Stimulated activated naive B cell treated with anti-CD40 and anti-IgM and Interleukin-4, amounts not matched to agents 10 μg/mL and 1 μg/mL and 100 μg/mL, for 72 hours (primary cell): Measurements from ENCODE around the gene CARD10.

Experiments used
- ATAC-seq, 2 donors: fragments of 150-1000 bp; cut with Tn5 transposase; replicated peaks; 2 replicates each; pipeline ENCODE4 v1.10.0; 2021; ENCODE audit warnings: moderate library complexity in 1 of 2
- DNase-seq: peaks from one replicate; pipeline ENCODE4 v3.0.0; 2021
- H3K27ac Mint-ChIP-seq: one replicate; pipeline ENCODE4 v1.8.0; 2022; ENCODE audit warnings: mild to moderate bottlenecking, mixed read lengths
- H3K27me3 Mint-ChIP-seq, 2 donors: one replicate each; pipeline ENCODE4 v1.8.0; 2022; ENCODE audit warnings: mixed read lengths in 2 of 2
- H3K36me3 Mint-ChIP-seq, 2 donors: one replicate each; pipeline ENCODE4 v1.8.0; 2022; ENCODE audit warnings: mixed read lengths in 2 of 2, mild to moderate bottlenecking in 1 of 2
- H3K4me1 Mint-ChIP-seq, 2 donors: one replicate each; pipeline ENCODE4 v1.8.0; 2022; ENCODE audit warnings: mixed read lengths in 2 of 2, mild to moderate bottlenecking in 1 of 2
- H3K4me3 Mint-ChIP-seq, 2 donors: one replicate each; pipeline ENCODE4 v1.8.0; 2022; ENCODE audit warnings: mild to moderate bottlenecking in 2 of 2, mixed read lengths in 2 of 2, moderate library complexity in 1 of 2
- H3K9me3 Mint-ChIP-seq, 2 donors: one replicate each; pipeline ENCODE4 v1.8.0; 2022; ENCODE audit warnings: mixed read lengths in 2 of 2, mild to moderate bottlenecking in 1 of 2

The CARD10 gene

DNA sequence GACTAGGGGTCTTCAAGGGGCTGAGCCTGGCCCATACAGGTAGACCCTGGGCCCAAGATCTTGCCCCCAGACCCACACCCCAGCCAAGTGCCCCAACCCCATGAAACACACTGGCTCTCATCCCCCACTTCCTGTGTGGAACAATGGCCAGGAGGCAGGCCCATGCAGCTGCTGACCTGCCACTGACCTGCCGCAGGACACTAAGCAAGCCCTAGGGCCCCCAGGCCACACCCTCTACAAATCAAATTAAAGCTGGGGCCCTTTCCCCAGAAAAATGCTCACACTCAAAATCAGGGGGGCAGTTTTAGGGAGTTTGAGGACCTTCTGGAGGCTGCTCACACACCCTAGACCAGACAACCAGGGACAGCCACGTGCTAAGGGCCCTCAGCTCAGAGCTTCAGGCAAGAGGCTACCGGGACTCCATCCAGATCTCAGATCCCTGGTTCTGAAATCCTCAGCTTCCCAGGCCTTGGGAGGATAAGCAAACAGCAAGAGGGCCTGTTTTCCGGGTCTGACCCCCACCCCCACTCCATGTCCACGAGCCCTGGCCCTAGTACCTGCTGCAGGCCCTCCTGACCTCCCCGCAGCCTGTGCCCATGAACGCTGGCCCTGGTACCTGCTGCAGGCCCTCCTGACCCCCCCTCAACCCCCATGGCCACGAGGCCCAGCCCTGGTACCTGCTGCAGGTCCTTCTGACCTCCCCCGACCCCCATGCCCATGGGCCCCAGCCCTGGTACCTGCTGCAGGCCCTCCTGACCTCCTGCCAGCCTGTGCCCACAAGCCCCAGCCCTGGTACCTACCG, 10.0 kb downstream of the CARD10 start:
- Mint-ChIP-seq H3K4me3 (no peak overlapping the region), H3K9me3 (no peaks in the 10 kb centered on the region), H3K4me1 (no peaks in the 10 kb centered on the region), H3K27me3 (peaks cover 8 to 25% of the 10 kb centered on the region in 2 donors), H3K27ac (no peak overlapping the region), H3K36me3 (no peaks in the 10 kb centered on the region)
- ATAC-seq (no peak), DNase-seq (no peak)

DNA sequence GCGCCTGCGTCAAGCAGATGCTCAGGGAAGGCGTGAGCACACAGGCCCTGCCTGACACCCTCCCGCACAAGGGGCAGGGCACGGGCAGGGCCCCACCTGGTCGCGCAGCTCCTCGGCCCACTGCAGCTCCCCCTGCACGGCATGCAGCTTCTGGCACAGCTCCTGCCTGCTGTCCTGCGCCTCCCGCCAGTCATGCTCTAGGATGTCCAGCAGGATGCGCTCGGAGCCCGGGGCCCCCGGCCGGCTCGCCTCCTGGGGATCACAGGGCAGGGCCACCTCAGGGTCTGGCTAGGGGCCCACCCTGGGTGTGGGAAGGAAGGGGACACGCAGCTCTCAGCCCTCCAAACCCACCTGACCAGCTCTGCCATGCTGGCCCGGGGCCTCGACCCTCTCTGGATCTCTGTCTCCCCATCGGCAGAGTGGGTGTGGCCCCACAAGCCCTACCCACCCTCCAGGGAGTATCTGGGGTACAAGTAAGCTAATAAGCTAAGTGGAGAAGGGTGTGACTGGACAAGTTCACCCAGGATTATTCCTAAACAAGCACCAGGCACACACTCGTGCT, 10.7 kb downstream of the CARD10 start:
- no peaks in the 10 kb centered on the region for H3K4me1 Mint-ChIP-seq
- no peaks in the 10 kb centered on the region for H3K36me3 Mint-ChIP-seq
- H3K4me3 Mint-ChIP-seq: no peak overlapping the region
- DNase-seq (no peak), ATAC-seq (no peak)
- H3K27ac Mint-ChIP-seq: peak overlapping the region; percentile 33
- H3K9me3 Mint-ChIP-seq: no peaks in the 10 kb centered on the region
- peaks cover 7 to 22% of the 10 kb centered on the region in 2 donors for H3K27me3 Mint-ChIP-seq

DNA sequence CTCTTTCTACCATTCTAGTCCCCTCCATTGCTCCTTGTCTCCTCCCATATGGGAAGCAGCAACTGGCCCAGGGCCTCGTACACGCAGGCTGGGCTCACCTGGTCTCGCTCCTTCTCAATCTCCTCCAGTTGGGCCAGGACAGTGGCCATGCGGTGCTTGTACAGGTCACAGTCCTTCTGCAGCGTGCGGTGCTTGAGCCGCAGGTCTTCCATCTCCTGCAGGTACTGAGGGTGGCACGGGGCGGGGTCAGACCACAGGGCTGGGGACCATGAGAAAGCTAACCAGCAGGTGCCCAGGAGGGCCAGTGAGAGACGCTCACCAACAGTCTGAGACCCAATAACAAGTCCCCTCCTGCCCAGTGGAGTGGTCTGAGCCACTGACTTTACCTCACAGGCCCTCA, 11.5 kb downstream of the CARD10 start:
- Mint-ChIP-seq H3K4me3 (no peak overlapping the region), H3K27me3 (peaks cover 4 to 18% of the 10 kb centered on the region in 2 donors), H3K36me3 (no peaks in the 10 kb centered on the region), H3K27ac (no peak overlapping the region), H3K4me1 (no peaks in the 10 kb centered on the region), H3K9me3 (no peaks in the 10 kb centered on the region)
- DNase-seq (no peak), ATAC-seq (no peak)

DNA sequence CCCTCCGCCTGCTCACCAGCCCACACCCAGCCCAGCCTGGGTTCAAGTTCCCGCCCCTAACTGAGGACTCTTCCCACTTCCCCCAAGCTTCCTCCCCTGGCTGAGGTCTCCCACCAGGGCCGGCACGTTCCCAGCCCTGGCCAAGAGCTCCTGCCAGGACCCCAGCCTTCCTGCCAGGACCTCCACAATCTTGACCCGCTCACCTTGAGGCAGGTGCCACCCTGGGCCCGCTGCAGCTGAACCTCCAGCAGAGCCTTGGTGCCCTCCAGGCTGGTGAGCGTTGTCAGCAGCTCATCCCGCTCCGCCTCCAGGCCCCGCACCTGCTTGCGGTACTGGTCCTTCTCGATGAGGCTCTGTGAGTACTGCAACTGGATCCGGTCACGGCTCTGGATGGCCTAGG, 13.2 kb downstream of the CARD10 start:
- DNase-seq (no peak), ATAC-seq (no peak)
- H3K36me3 Mint-ChIP-seq: no peaks in the 10 kb centered on the region
- peaks cover 0 to 3% of the 10 kb centered on the region in 2 donors for H3K4me1 Mint-ChIP-seq
- H3K27me3 Mint-ChIP-seq: peaks cover 16 to 32% of the 10 kb centered on the region in 2 donors
- H3K27ac Mint-ChIP-seq: no peak overlapping the region
- no peak overlapping the region for H3K4me3 Mint-ChIP-seq
- no peaks in the 10 kb centered on the region for H3K9me3 Mint-ChIP-seq

DNA sequence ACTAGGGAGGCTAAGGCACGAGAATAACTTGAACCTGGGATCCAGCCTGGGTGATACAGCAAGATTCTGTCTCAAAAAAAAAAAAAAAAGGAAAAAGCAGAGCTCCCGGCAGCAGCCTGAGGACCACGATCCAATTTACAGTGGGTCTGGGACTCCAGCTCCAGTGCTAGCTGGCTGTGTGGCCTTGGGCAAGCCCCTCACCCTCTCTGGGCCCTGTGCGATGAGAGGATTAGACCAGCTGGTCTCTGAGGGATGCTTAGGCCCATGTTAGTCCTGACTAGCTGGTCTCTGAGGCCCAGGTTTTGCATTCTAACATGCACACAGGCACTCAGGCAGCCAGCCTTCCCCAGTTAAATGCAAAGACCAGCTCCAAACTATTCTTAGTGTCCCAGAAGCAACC, 13.7 kb downstream of the CARD10 start:
- Mint-ChIP-seq H3K9me3 (no peaks in the 10 kb centered on the region), H3K36me3 (no peaks in the 10 kb centered on the region), H3K4me1 (peaks cover 0 to 3% of the 10 kb centered on the region in 2 donors), H3K27ac (no peak overlapping the region), H3K27me3 (peaks cover 20 to 36% of the 10 kb centered on the region in 2 donors), H3K4me3 (no peak overlapping the region)
- DNase-seq (no peak), ATAC-seq (no peak)

DNA sequence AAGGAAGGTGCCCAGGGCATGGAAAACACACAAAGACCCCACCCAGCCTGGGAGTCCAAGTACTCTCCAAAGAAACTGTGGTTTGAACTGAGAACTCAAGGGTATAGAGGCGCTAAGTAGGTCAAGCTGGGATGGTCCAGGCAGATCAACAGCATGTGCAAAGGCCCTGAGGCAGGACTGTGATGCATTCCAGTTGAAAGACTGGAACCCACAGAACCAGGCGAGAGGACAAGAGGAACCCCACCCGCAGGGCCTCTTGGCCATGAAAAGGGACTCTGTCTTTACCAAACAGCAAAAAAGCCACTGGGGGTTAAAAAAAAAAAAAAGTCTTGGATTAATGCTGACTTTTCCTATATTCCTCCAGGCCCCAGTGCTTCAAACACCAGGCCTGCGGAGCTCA, 14.3 kb downstream of the CARD10 start:
- no peaks in the 10 kb centered on the region for H3K36me3 Mint-ChIP-seq
- H3K27ac Mint-ChIP-seq: no peak overlapping the region
- no peak for DNase-seq
- peaks cover 26 to 42% of the 10 kb centered on the region in 2 donors for H3K27me3 Mint-ChIP-seq
- ATAC-seq: no peak
- H3K4me1 Mint-ChIP-seq: peaks cover 0 to 3% of the 10 kb centered on the region in 2 donors
- H3K4me3 Mint-ChIP-seq: no peak overlapping the region
- H3K9me3 Mint-ChIP-seq: no peaks in the 10 kb centered on the region

DNA sequence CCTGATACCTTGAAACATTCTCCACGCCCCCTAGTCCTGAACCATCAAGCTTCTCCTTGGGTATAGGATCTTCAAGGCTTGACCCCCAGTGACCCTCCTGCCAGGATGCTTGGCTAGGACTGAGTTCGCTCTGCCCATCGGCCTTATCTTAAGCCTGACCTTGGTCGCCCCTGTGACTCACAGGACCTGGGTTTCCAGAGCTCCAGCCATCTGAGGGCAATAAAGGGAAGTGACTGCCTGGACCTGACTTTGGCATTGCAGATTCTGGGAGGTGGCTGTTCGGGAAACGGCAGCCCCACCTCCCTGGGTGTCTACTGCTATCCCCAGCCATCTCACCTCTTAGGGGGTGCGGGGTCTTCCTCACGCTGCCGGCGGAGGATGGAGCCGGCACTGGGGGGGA, 15.4 kb downstream of the CARD10 start:
- Mint-ChIP-seq H3K9me3 (no peaks in the 10 kb centered on the region), H3K4me1 (peaks cover 0 to 3% of the 10 kb centered on the region in 2 donors), H3K27ac (no peak overlapping the region), H3K27me3 (peaks cover 34 to 48% of the 10 kb centered on the region in 2 donors), H3K4me3 (no peak overlapping the region), H3K36me3 (no peaks in the 10 kb centered on the region)
- DNase-seq (no peak), ATAC-seq (no peak)

DNA sequence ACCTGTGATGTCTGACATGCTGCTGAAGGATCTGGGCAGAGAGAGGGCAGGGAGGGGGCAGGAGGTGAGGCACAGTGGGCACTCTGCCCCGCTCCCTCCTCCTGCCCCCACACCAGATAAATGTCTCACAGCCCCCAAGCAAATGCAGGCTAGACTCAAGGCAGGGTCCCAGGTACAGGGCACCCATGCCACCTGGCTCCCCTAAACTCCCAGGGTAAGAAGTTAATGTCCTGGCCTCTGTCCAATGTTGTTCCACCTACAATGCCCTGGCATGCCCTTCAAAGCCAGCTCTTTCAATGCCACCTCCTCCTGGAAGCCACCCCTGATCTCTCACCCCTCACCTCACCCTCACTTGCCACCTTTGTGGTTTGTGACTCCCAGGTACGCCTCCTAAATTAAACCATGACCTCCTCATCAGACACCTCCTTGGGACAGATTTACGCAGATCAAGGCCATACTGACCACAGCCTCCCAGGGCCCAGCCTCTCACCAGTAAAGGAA, 16.0 kb downstream of the CARD10 start:
- H3K4me3 Mint-ChIP-seq: no peak overlapping the region
- ATAC-seq: no peak

DNA sequence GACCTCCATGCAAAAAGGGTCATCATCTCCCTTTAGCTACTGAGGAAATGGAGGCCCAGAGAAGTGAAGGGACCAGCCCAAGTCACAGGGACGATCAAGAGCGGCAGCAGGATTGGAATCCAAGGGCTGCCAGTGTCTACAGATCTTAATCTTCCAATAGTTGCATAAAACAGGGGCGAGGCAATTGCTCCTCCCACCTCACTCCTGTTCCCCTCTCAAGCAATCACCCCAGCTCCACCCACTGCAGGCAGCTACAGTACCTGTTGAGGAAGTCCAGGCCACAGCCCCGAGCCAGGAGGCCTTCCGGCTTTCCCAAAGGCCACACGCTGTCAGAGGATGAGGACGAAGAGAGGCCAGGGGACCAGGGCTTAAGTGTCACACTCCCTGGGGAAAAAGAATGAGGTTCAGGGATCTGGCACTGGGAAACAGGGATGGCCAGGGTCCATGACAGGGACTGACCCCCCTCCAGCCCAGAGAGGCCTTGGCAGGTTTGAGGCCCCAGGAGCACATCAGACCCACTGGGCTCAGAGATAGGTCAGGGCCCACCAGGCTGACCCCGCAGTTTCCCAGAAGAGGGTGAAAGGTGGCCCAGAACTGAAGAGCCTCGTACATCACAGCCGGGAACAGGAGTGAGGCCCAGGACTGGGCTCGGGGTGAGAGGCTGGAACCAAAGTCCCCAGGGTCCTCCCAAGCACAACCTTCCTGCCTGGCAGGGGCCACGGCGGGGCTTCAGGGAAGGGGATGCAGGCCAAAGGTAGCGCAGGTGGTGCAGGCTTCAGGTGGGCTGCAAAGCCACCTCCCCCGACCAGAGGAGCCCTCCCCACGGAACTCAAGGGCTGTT, 16.7 kb downstream of the CARD10 start:
- Mint-ChIP-seq H3K4me1 (peaks cover 3 to 8% of the 10 kb centered on the region in 2 donors), H3K9me3 (no peaks in the 10 kb centered on the region), H3K4me3 (no peak overlapping the region), H3K27ac (peak overlapping the region; percentile 52), H3K36me3 (no peaks in the 10 kb centered on the region), H3K27me3 (peaks cover 39 to 47% of the 10 kb centered on the region in 2 donors)
- ATAC-seq (no peak), DNase-seq (no peak)

More for the DNA sequence above, 16.0 kb downstream of the CARD10 start:
- no peak for DNase-seq
- Mint-ChIP-seq H3K4me1 (peaks cover 3 to 4% of the 10 kb centered on the region in 2 donors), H3K27ac (no peak overlapping the region), H3K9me3 (no peaks in the 10 kb centered on the region), H3K36me3 (no peaks in the 10 kb centered on the region), H3K27me3 (peaks cover 34 to 52% of the 10 kb centered on the region in 2 donors)

DNA sequence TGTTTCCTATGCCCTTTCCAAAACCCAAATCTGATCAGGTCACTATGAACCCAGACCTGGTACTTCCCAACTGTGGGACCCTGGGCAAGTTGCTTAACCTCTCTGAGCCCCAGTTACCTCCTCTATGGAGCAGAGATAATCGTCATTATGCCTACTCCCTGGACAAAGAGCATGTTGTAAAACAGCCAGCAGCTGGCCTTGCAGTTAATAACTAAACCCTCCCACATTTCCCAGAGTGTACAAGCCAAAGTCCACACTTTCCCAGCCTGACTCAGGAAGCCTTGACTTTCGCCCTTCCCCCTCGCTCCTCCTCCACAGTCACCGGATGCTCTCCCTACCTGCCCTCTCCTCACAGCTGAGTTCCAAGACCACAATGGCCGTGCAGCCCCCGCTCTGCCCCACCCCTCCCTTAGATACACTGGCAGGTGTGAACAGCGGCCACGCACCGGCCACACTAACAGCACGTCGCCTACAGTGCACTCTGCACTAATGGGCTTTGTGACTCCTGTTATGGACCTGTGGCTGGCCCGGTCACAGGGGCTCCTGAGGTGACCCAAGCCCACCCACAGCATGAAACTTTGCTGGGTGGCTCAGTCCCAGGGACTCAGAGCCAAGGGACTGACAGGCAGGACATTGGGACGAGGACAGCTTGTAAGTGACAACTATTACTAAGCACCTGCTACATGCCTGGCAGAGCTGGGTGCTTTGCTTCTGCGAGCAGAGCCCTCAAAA, 17.4 kb downstream of the CARD10 start:
- Mint-ChIP-seq H3K36me3 (no peaks in the 10 kb centered on the region), H3K27ac (no peak overlapping the region), H3K9me3 (no peaks in the 10 kb centered on the region), H3K4me3 (no peak overlapping the region), H3K27me3 (peaks cover 42 to 54% of the 10 kb centered on the region in 2 donors), H3K4me1 (peaks cover 3 to 8% of the 10 kb centered on the region in 2 donors)
- DNase-seq (no peak), ATAC-seq (no peak)

DNA sequence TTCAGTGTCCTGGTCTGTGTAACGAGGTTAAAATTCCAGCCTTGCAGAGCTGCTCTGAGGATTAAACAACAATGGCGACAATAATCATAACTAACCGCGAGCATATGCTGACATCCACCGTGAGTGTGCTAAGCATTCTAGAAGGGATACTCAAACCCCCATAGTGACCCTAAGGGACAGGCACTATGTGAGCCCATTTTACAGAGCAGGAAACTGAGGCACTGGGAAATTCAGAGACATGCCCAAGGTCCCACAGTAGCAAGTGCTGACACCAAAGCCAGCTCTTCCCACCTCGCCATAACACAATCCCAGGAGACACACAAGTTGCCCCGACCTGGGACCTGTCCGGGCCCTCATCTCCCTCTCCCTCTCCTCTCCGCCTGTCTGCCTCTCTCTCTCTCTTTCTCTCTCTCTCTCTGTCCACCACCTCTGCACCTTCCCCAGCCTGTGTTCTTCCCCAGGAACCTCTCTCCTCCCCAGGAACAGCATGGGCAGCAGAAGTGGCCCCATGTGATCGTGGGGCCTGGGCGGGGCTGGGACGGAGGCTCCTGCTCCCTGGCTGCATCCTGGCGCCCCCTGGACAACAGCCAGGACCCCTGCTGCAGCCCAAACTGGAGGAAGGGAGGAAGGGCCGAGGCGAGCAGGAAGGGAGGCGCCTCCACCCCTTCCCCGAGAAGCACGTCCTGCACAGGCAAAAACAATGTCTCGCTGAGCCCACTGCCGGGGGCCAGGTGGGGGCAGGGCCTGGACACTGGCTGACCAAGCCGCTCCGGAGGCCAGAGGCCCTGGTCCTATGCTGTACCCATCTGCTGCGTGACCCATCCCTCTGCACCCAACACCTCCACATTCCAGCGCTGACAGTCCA, 18.2 kb downstream of the CARD10 start:
- no peaks in the 10 kb centered on the region for H3K9me3 Mint-ChIP-seq
- ATAC-seq (no peak), DNase-seq (no peak)
- no peak overlapping the region for H3K4me3 Mint-ChIP-seq
- H3K4me1 Mint-ChIP-seq: peaks cover 3 to 8% of the 10 kb centered on the region in 2 donors
- no peak overlapping the region for H3K27ac Mint-ChIP-seq
- H3K27me3 Mint-ChIP-seq: peaks cover 44 to 55% of the 10 kb centered on the region in 2 donors
- H3K36me3 Mint-ChIP-seq: no peaks in the 10 kb centered on the region

DNA sequence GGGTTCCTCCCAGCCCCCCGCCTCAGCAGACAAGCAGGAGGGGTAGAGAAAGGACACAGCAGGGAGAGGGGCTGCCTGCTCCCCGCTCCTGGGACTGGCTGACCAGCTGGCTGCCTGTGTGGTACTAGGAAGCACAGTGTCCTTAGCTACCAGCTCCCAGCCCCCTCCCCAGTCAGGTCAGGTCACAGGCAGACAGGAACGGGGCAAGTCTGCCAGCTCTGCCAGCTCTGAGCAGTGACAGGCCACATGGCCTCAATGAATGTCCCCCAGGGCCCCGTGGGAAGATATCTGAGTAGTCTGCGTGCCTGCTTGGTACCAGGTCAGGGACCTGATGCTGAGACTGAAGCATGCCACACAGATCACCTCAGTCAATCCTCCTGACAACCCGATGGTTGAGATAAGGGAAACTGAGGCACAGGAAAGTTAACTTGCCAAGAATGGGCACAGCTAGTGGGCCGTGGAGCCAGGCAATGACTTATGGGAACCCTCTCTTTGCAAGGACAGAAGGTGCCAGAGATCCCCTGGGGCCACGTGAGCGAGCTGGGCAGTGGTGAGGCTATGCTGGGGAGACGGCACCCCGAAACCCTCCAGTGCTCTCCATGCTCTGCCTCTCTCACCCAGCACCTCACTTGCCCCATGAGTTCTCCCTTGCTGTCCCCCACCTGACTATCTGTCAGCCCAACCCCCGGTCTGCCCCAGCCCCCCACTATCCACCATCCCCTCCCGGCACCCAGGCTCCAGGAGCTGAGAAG, 19.2 kb downstream of the CARD10 start:
- no peak for DNase-seq
- no peak overlapping the region for H3K4me3 Mint-ChIP-seq
- no peaks in the 10 kb centered on the region for H3K9me3 Mint-ChIP-seq
- no peaks in the 10 kb centered on the region for H3K36me3 Mint-ChIP-seq
- H3K27me3 Mint-ChIP-seq: peaks cover 46 to 58% of the 10 kb centered on the region in 2 donors
- H3K27ac Mint-ChIP-seq: no peak overlapping the region
- peaks cover 3 to 8% of the 10 kb centered on the region in 2 donors for H3K4me1 Mint-ChIP-seq
- no peak for ATAC-seq
